ENCODE results near the gene ASIC4. TPM values are rescaled to one million over a fixed set of nuclear protein-coding genes. Genes with fewer than 3 reads are reported as not detected.

ASIC4 gene
- total and polyA plus RNA-seq, 2 of the 13 experiments (the other 11 are each of a cell fraction or from before 2014, with no cell fraction given) = 0.03 TPM; not detected in 1

DNA sequence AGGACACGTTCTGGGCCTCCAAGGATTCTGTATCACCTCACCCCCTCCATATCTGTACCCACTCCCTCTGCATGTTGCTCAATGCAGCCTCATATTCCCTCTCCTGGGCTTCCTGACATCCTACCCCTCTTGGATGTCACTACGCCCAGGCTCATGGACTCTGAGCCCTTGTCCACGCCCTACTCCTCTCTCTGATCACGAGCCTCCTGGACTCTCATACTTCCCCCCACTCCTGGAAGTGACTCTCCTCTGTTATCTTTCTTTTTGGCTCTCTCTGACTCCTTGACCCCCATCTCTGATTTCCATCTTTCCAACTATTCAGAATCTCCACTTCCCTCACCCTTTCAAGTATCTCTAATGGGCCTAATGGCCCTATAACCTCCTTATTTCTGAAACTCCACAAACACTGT lies 31.7 kb downstream of the ASIC4 start (continued):
- TF ChIP-seq, protein P1, sequence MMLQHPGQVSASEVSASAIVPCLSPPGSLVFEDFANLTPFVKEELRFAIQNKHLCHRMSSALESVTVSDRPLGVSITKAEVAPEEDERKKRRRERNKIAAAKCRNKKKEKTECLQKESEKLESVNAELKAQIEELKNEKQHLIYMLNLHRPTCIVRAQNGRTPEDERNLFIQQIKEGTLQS (CRISPR knock-in tag; IDR thresholded peaks at IDR 0.05) = no peak
- TF ChIP-seq, protein P2, sequence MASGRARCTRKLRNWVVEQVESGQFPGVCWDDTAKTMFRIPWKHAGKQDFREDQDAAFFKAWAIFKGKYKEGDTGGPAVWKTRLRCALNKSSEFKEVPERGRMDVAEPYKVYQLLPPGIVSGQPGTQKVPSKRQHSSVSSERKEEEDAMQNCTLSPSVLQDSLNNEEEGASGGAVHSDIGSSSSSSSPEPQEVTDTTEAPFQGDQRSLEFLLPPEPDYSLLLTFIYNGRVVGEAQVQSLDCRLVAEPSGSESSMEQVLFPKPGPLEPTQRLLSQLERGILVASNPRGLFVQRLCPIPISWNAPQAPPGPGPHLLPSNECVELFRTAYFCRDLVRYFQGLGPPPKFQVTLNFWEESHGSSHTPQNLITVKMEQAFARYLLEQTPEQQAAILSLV (CRISPR knock-in tag; IDR thresholded peaks at IDR 0.05; ENCODE audit: borderline replicate concordance) = 0 out of 2 replicates have a peak, but pooled peaks have one; percentile 38
- no peak for TF ChIP-seq ATAD3A (CRISPR knock-in tag; IDR thresholded peaks at IDR 0.05)
- no peak for TF ChIP-seq ZNF232 (CRISPR knock-in tag; IDR thresholded peaks at IDR 0.05; ENCODE audit: borderline replicate concordance)
- TF ChIP-seq ETV5 (CRISPR knock-in tag; IDR thresholded peaks at IDR 0.05; ENCODE audit: borderline replicate concordance) = peak; percentile 75; the same call in 1 of the 2 replicates
- peak; percentile 75 for TF ChIP-seq FOXA3 (CRISPR knock-in tag; IDR thresholded peaks at IDR 0.05)
- TF ChIP-seq BRCA1 (CRISPR knock-in tag; IDR thresholded peaks at IDR 0.05) = no peak
- TF ChIP-seq EP300 (IDR thresholded peaks at IDR 0.05; ENCODE audit: low read depth in 2 of 2, low read length in 2 of 2) = peak; percentile 49 to 84; a peak in 3 of 4 replicates
- peak; percentile 78 for TF ChIP-seq EP300 (CRISPR knock-in tag; IDR thresholded peaks at IDR 0.05; ENCODE audit: borderline replicate concordance)
- TF ChIP-seq PITX1 (CRISPR knock-in tag; IDR thresholded peaks at IDR 0.05) = no peak
- TF ChIP-seq, protein P3, sequence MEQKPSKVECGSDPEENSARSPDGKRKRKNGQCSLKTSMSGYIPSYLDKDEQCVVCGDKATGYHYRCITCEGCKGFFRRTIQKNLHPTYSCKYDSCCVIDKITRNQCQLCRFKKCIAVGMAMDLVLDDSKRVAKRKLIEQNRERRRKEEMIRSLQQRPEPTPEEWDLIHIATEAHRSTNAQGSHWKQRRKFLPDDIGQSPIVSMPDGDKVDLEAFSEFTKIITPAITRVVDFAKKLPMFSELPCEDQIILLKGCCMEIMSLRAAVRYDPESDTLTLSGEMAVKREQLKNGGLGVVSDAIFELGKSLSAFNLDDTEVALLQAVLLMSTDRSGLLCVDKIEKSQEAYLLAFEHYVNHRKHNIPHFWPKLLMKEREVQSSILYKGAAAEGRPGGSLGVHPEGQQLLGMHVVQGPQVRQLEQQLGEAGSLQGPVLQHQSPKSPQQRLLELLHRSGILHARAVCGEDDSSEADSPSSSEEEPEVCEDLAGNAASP (CRISPR knock-in tag; IDR thresholded peaks at IDR 0.05; ENCODE audit: borderline replicate concordance) = peak; percentile 66; the same call in 1 of the 2 replicates
- TF ChIP-seq HMGA1 (CRISPR knock-in tag; conservative IDR thresholded peaks at IDR 0.05) = no peak
- TF ChIP-seq ATF1 (CRISPR knock-in tag; IDR thresholded peaks at IDR 0.05) = no peak
- no peak for TF ChIP-seq AKAP8 (CRISPR knock-in tag; IDR thresholded peaks at IDR 0.05)
- peak; percentile 57 for TF ChIP-seq HOXA5 (CRISPR knock-in tag; IDR thresholded peaks at IDR 0.05)
- TF ChIP-seq ZNF7 (CRISPR knock-in tag; IDR thresholded peaks at IDR 0.05) = no peak
- TF ChIP-seq TBX3 (IDR thresholded peaks at IDR 0.05; ENCODE audit: borderline replicate concordance) = no peak
- no peak for TF ChIP-seq ZNF34 (CRISPR knock-in tag; IDR thresholded peaks at IDR 0.05; ENCODE audit: borderline replicate concordance)
- TF ChIP-seq ARID2 (CRISPR knock-in tag; IDR thresholded peaks at IDR 0.05; ENCODE audit: borderline replicate concordance) = no peak
- TF ChIP-seq AGO2 (optimal IDR thresholded peaks at IDR 0.05; ENCODE audit: low read depth, low read length) = no peak
- no peak for TF ChIP-seq ZNF484 (CRISPR knock-in tag; IDR thresholded peaks at IDR 0.05; ENCODE audit: borderline replicate concordance, low read depth)
- no peak for TF ChIP-seq ZNF432 (CRISPR knock-in tag; IDR thresholded peaks at IDR 0.05; ENCODE audit: borderline replicate concordance)
- TF ChIP-seq RFX1 (IDR thresholded peaks at IDR 0.05) = no peak
- no peak for TF ChIP-seq CREB1 (IDR thresholded peaks at IDR 0.05)
- TF ChIP-seq CREB1 (CRISPR knock-in tag; IDR thresholded peaks at IDR 0.05) = no peak
- TF ChIP-seq, protein P4, sequence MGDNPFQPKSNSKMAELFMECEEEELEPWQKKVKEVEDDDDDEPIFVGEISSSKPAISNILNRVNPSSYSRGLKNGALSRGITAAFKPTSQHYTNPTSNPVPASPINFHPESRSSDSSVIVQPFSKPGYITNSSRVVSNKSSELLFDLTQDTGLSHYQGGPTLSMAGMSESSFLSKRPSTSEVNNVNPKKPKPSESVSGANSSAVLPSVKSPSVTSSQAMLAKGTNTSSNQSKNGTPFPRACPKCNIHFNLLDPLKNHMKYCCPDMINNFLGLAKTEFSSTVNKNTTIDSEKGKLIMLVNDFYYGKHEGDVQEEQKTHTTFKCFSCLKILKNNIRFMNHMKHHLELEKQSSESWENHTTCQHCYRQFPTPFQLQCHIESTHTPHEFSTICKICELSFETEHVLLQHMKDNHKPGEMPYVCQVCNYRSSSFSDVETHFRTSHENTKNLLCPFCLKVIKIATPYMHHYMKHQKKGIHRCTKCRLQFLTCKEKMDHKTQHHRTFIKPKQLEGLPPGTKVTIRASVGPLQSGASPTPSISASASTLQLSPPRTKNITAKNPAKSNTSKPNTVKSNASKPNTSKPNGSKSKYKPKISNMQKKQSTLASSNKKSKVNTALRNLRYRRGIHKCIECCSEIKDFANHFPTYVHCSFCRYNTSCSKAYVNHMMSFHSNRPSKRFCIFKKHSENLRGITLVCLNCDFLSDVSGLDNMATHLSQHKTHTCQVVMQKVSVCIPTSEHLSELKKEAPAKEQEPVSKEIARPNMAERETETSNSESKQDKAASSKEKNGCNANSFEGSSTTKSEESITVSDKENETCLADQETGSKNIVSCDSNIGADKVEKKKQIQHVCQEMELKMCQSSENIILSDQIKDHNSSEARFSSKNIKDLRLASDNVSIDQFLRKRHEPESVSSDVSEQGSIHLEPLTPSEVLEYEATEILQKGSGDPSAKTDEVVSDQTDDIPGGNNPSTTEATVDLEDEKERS (CRISPR knock-in tag; IDR thresholded peaks at IDR 0.05) = no peak
- peak; percentile 52; the same call in 1 of the 2 replicates for TF ChIP-seq KMT2B (CRISPR knock-in tag; IDR thresholded peaks at IDR 0.05)

Measured in HepG2 (cell line).